ENCODE results near the gene CTNNBL1. TPM values are rescaled to one million over a fixed set of nuclear protein-coding genes. Genes with fewer than 3 reads are reported as not detected.

CTNNBL1 gene
- total RNA-seq, 4 donors from 2014 or later: 25.5 to 38.4 (median 35.1) TPM

DNA sequence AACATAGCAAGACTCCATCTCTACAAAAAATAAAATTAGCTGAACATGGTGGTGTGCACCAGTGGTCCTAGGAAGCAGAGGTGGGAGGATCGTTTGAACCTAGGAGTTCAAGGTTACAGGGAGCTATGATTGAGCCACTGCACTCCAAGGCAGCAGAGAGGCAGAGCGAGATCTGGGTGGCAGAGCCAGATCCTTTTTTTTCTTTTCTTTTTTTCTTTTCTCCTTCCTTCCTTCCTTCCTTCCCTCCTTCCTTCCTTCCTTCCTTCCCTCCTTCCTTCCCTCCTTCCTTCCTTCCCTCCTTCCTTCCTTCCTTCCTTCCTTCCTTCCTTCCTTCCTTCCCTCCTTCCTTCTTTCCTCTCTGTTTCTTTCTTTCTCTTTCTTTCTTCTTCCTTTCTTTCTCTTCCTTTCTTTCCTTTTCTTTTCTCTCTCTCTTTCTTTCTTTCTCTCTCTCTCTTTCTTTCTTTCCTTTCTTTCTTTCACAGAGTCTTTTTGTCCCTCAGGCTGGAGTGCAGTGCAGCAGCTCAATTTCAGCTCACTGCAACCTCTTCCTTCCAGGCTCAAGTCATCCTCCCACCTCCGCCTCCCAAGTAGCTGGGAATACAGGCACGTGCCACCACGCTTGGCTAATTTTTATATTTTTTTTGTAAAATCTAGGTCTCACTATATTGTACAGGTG, 199.9 kb downstream of the CTNNBL1 start:
- WGBS, 2 donors: 84 to 92% methylated on average over 5 of the region's 5 CpGs
- Histone ChIP-seq H3K9me3 (no peaks in the 10 kb centered on the region), H3K27me3 (no peaks in the 10 kb centered on the region), H3K4me1 (peaks cover 0 to 21% (median 8%) of the 10 kb centered on the region in 4 donors), H3K4me3 (no peak overlapping the region), H3K27ac (no peak overlapping the region), H3K36me3 (no peaks in the 10 kb centered on the region)
- DNase-seq (ENCODE audit: low spot score in 2 of 2): no peak
- TF ChIP-seq POLR2A (IDR thresholded peaks at IDR 0.05) (no peak), EP300 (IDR thresholded peaks at IDR 0.05) (no peak)
- TF ChIP-seq, protein P1, sequence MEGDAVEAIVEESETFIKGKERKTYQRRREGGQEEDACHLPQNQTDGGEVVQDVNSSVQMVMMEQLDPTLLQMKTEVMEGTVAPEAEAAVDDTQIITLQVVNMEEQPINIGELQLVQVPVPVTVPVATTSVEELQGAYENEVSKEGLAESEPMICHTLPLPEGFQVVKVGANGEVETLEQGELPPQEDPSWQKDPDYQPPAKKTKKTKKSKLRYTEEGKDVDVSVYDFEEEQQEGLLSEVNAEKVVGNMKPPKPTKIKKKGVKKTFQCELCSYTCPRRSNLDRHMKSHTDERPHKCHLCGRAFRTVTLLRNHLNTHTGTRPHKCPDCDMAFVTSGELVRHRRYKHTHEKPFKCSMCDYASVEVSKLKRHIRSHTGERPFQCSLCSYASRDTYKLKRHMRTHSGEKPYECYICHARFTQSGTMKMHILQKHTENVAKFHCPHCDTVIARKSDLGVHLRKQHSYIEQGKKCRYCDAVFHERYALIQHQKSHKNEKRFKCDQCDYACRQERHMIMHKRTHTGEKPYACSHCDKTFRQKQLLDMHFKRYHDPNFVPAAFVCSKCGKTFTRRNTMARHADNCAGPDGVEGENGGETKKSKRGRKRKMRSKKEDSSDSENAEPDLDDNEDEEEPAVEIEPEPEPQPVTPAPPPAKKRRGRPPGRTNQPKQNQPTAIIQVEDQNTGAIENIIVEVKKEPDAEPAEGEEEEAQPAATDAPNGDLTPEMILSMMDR (IDR thresholded peaks at IDR 0.05): no peak

GRCh38 chr20:37894454-37894853, 200.6 kb downstream of the CTNNBL1 start:
- Histone ChIP-seq H3K4me1 (peaks cover 0 to 21% (median 8%) of the 10 kb centered on the region in 4 donors), H3K27me3 (no peaks in the 10 kb centered on the region), H3K4me3 (no peak overlapping the region), H3K36me3 (no peaks in the 10 kb centered on the region), H3K27ac (no peak overlapping the region), H3K9me3 (no peaks in the 10 kb centered on the region)
- DNase-seq (ENCODE audit: low spot score in 2 of 2): no peak
- no peak for TF ChIP-seq POLR2A (IDR thresholded peaks at IDR 0.05)
- no peak for TF ChIP-seq EP300 (IDR thresholded peaks at IDR 0.05)
- TF ChIP-seq, protein P1 (IDR thresholded peaks at IDR 0.05): no peak
- WGBS, 2 donors: 76 to 84% methylated on average over 4 of the region's 4 CpGs

GRCh38 chr20:37895166-37895565, 201.3 kb downstream of the CTNNBL1 start:
- Histone ChIP-seq H3K4me3 (no peak overlapping the region), H3K36me3 (no peaks in the 10 kb centered on the region), H3K27me3 (no peaks in the 10 kb centered on the region), H3K4me1 (peaks cover 0 to 21% (median 8%) of the 10 kb centered on the region in 4 donors), H3K27ac (no peak overlapping the region), H3K9me3 (no peaks in the 10 kb centered on the region)
- WGBS, 2 donors: 84 to 89% methylated on average over 6 of the region's 6 CpGs
- DNase-seq (ENCODE audit: low spot score in 2 of 2): no peak
- TF ChIP-seq, protein P1 (IDR thresholded peaks at IDR 0.05): no peak
- no peak for TF ChIP-seq POLR2A (IDR thresholded peaks at IDR 0.05)
- TF ChIP-seq EP300 (IDR thresholded peaks at IDR 0.05): no peak

GRCh38 chr20:37896932-37897548, 203.2 kb downstream of the CTNNBL1 start:
- TF ChIP-seq, protein P1 (IDR thresholded peaks at IDR 0.05): no peak
- TF ChIP-seq POLR2A (IDR thresholded peaks at IDR 0.05) (no peak), EP300 (IDR thresholded peaks at IDR 0.05) (no peak)
- DNase-seq (ENCODE audit: low spot score in 2 of 2): no peak
- 42 to 48% methylated on average over 12 of the region's 12 CpGs for WGBS, 2 donors
- H3K36me3 ChIP-seq: no peaks in the 10 kb centered on the region
- no peak overlapping the region for H3K27ac ChIP-seq
- peaks cover 0 to 19% of the 10 kb centered on the region in 2 donors for H3K27me3 ChIP-seq
- no peaks in the 10 kb centered on the region for H3K9me3 ChIP-seq
- H3K4me1 ChIP-seq: peaks cover 0 to 21% (median 8%) of the 10 kb centered on the region in 4 donors
- no peak overlapping the region for H3K4me3 ChIP-seq
